Activated T-helper 2 cell treated with anti-CD3 and anti-CD28 coated beads, Interferon-gamma antibody, Interleukin-2, Interleukin-4, amounts not matched to agents 10 μg/mL and 5 μg/mL and 100 μg/mL, durations not matched to agents 14 hours and 24 hours and 36 hours (primary cell): ENCODE measurements around the gene ABLIM3. TPM values are rescaled to one million over a fixed set of nuclear protein-coding genes. Genes with fewer than 3 reads are reported as not detected.
"Not testable (repeated sequence)": the region's sequence is repeated elsewhere in the genome, so short reads cannot be mapped to it uniquely, and the experiment has no call there.

Experiments used
- DNase-seq: peaks from one replicate; pipeline ENCODE4 v3.0.0; 2021; ENCODE audit warnings: low spot score
- H3K27ac Mint-ChIP-seq: one replicate; pipeline ENCODE4 v1.8.0; 2021; ENCODE audit warnings: mixed read lengths
- H3K27me3 Mint-ChIP-seq: one replicate; pipeline ENCODE4 v1.8.0; 2021; ENCODE audit warnings: low read depth, mixed read lengths
- H3K36me3 Mint-ChIP-seq: one replicate; pipeline ENCODE4 v1.8.0; 2021; ENCODE audit warnings: low read depth, mixed read lengths
- H3K4me1 Mint-ChIP-seq: one replicate; pipeline ENCODE4 v1.8.0; 2021; ENCODE audit warnings: low read depth, mixed read lengths
- H3K4me3 Mint-ChIP-seq: one replicate; pipeline ENCODE4 v1.8.0; 2021; ENCODE audit warnings: low read depth, mild to moderate bottlenecking, moderate library complexity, mixed read lengths
- H3K9me3 Mint-ChIP-seq: one replicate; pipeline ENCODE4 v1.8.0; 2021; ENCODE audit warnings: mixed read lengths
- intact Hi-C: fragments of 100-400 bp; cut with micrococcal nuclease; formaldehyde crosslinking; loops from one replicate; pipeline ENCODE4 v1.15.1; 2023
- total RNA-seq: library from RNA; stranded (reverse); gene quantifications from 2 replicates; pipeline ENCODE4 v1.2.3, GENCODE V29; 2022

The ABLIM3 gene
- total RNA-seq, 1 donor from 2014 or later: not detected

- H3K4me3 Mint-ChIP-seq: no peak overlapping the region
- H3K36me3 Mint-ChIP-seq: no peaks in the 10 kb centered on the region
- peaks cover 7% of the 10 kb centered on the region for H3K4me1 Mint-ChIP-seq
- no peak for DNase-seq
- peaks cover 45% of the 10 kb centered on the region for H3K27me3 Mint-ChIP-seq
- no peaks in the 10 kb centered on the region for H3K9me3 Mint-ChIP-seq
- H3K27ac Mint-ChIP-seq: no peak overlapping the region
- intact Hi-C loops: loop anchor here (1.0 to 5.0 kb wide), 2 partner anchors 128 to 527 kb away; partner anchors contain the start of gene ABLIM3
Measured at GRCh38 chr5:149268928-149269557, 127.8 kb downstream of the ABLIM3 start.

- intact Hi-C loops: no loop called here
- H3K4me1 Mint-ChIP-seq: peaks cover 7% of the 10 kb centered on the region
- DNase-seq: no peak
- H3K27ac Mint-ChIP-seq: no peak overlapping the region
- H3K27me3 Mint-ChIP-seq: peaks cover 50% of the 10 kb centered on the region
- H3K4me3 Mint-ChIP-seq: no peak overlapping the region
- H3K9me3 Mint-ChIP-seq: no peaks in the 10 kb centered on the region
- H3K36me3 Mint-ChIP-seq: no peaks in the 10 kb centered on the region
Measured at GRCh38 chr5:149271195-149271715, 130.0 kb downstream of the ABLIM3 start.

- H3K4me3 Mint-ChIP-seq: peak within 1 kb of the TSS; percentile 80
- no peaks in the 10 kb centered on the region for H3K9me3 Mint-ChIP-seq
- no peaks in the 10 kb centered on the region for H3K36me3 Mint-ChIP-seq
- H3K27me3 Mint-ChIP-seq: peaks cover 56% of the 10 kb centered on the region
- peaks cover 7% of the 10 kb centered on the region for H3K4me1 Mint-ChIP-seq
- no peak within 1 kb of the TSS for H3K27ac Mint-ChIP-seq
- intact Hi-C loops: no loop called here
- DNase-seq: no peak
Measured at GRCh38 chr5:149271716-149272563, 130.6 kb downstream of the ABLIM3 start, which contains the start of gene AFAP1L1. Gene AFAP1L1, plus strand, starts transcription at chr5:149271859. Its CDS starts 110 bp downstream, at chr5:149271969.

GRCh38 chr5:149272781-149273180 is 131.5 kb downstream of the ABLIM3 start:
- H3K27ac Mint-ChIP-seq, H3K36me3 Mint-ChIP-seq, H3K9me3 Mint-ChIP-seq, intact Hi-C loops, H3K4me3 Mint-ChIP-seq, DNase-seq, H3K4me1 Mint-ChIP-seq: not testable (repeated sequence)
- peaks cover 61% of the 10 kb centered on the region for H3K27me3 Mint-ChIP-seq

GRCh38 chr5:149273237-149273636 is 131.9 kb downstream of the ABLIM3 start:
- no peaks in the 10 kb centered on the region for H3K36me3 Mint-ChIP-seq
- no peaks in the 10 kb centered on the region for H3K9me3 Mint-ChIP-seq
- no peak overlapping the region for H3K4me3 Mint-ChIP-seq
- peaks cover 63% of the 10 kb centered on the region for H3K27me3 Mint-ChIP-seq
- peaks cover 7% of the 10 kb centered on the region for H3K4me1 Mint-ChIP-seq
- intact Hi-C loops: no loop called here
- DNase-seq: no peak
- H3K27ac Mint-ChIP-seq: no peak overlapping the region

- H3K27ac Mint-ChIP-seq: no peak overlapping the region
- no peak overlapping the region for H3K4me3 Mint-ChIP-seq
- H3K36me3 Mint-ChIP-seq: no peaks in the 10 kb centered on the region
Measured at GRCh38 chr5:149273950-149274349, 132.7 kb downstream of the ABLIM3 start.

GRCh38 chr5:149274939-149275338 is 133.6 kb downstream of the ABLIM3 start:
- Mint-ChIP-seq H3K27ac (no peak overlapping the region), H3K4me1 (peaks cover 7% of the 10 kb centered on the region), H3K27me3 (peaks cover 63% of the 10 kb centered on the region), H3K36me3 (no peaks in the 10 kb centered on the region), H3K9me3 (no peaks in the 10 kb centered on the region), H3K4me3 (no peak overlapping the region)
- intact Hi-C loops: no loop called here
- no peak for DNase-seq

More at GRCh38 chr5:149273950-149274349, 132.7 kb downstream of the ABLIM3 start:
- no peak for DNase-seq
- H3K27me3 Mint-ChIP-seq: peaks cover 62% of the 10 kb centered on the region
- H3K4me1 Mint-ChIP-seq: peaks cover 7% of the 10 kb centered on the region
- intact Hi-C loops: no loop called here
- no peaks in the 10 kb centered on the region for H3K9me3 Mint-ChIP-seq

- Mint-ChIP-seq H3K27ac (no peak overlapping the region), H3K36me3 (no peaks in the 10 kb centered on the region), H3K4me3 (no peak overlapping the region), H3K9me3 (no peaks in the 10 kb centered on the region), H3K27me3 (peaks cover 47% of the 10 kb centered on the region), H3K4me1 (no peaks in the 10 kb centered on the region)
- DNase-seq: no peak
- intact Hi-C loops: no loop called here
Measured at GRCh38 chr5:149277801-149278200, 136.5 kb downstream of the ABLIM3 start.

GRCh38 chr5:149278451-149279210 is 137.3 kb downstream of the ABLIM3 start:
- intact Hi-C loops: no loop called here
- no peaks in the 10 kb centered on the region for H3K36me3 Mint-ChIP-seq
- H3K4me3 Mint-ChIP-seq: no peak overlapping the region
- DNase-seq: no peak
- peaks cover 40% of the 10 kb centered on the region for H3K27me3 Mint-ChIP-seq
- H3K9me3 Mint-ChIP-seq: no peaks in the 10 kb centered on the region
- H3K4me1 Mint-ChIP-seq: no peaks in the 10 kb centered on the region
- no peak overlapping the region for H3K27ac Mint-ChIP-seq

- Mint-ChIP-seq H3K4me3 (no peak overlapping the region), H3K27me3 (peaks cover 35% of the 10 kb centered on the region), H3K9me3 (no peaks in the 10 kb centered on the region), H3K27ac (no peak overlapping the region), H3K4me1 (no peaks in the 10 kb centered on the region), H3K36me3 (no peaks in the 10 kb centered on the region)
- intact Hi-C loops: no loop called here
- DNase-seq: no peak
Measured at GRCh38 chr5:149279661-149280060, 138.4 kb downstream of the ABLIM3 start.

- no peaks in the 10 kb centered on the region for H3K9me3 Mint-ChIP-seq
- DNase-seq: no peak
- H3K4me1 Mint-ChIP-seq: no peaks in the 10 kb centered on the region
- H3K27ac Mint-ChIP-seq: no peak overlapping the region
- intact Hi-C loops: no loop called here
- H3K27me3 Mint-ChIP-seq: peaks cover 35% of the 10 kb centered on the region
- H3K4me3 Mint-ChIP-seq: no peak overlapping the region
- H3K36me3 Mint-ChIP-seq: no peaks in the 10 kb centered on the region
Measured at GRCh38 chr5:149280124-149280523, 138.8 kb downstream of the ABLIM3 start.

- no peak overlapping the region for H3K27ac Mint-ChIP-seq
- H3K36me3 Mint-ChIP-seq: no peaks in the 10 kb centered on the region
- H3K4me1 Mint-ChIP-seq: no peaks in the 10 kb centered on the region
- no peak overlapping the region for H3K4me3 Mint-ChIP-seq
- intact Hi-C loops: no loop called here
- DNase-seq: no peak
- H3K9me3 Mint-ChIP-seq: no peaks in the 10 kb centered on the region
- peaks cover 33% of the 10 kb centered on the region for H3K27me3 Mint-ChIP-seq
Measured at GRCh38 chr5:149280802-149281201, 139.5 kb downstream of the ABLIM3 start.
